OCI-LY1 (cell line): ENCODE data around the gene TICRR.
"Not testable (repeated sequence)": the region's sequence is repeated elsewhere in the genome, so short reads cannot be mapped to it uniquely, and the experiment has no call there.

Experiments
- EZH2 ChIP-seq: fragments of 200-600 bp; sonication (generic), shearing (Covaris generic); IDR thresholded peaks from 2 replicates; pipeline ENCODE4 v1.8.0; 2017; ENCODE audit warnings: borderline replicate concordance, mixed run types, mild to moderate bottlenecking, antibody characterized with exemption, low read length, moderate library complexity, mixed read lengths
- TF ChIP-seq, protein P1 (sequence below): fragments of 200-600 bp; sonication (generic), shearing (Covaris generic); IDR thresholded peaks from 2 replicates; pipeline ENCODE4 v1.5.1; 2017; ENCODE audit warnings: mild to moderate bottlenecking, antibody characterized with exemption, low read length, moderate library complexity, mixed read lengths

DNA sequence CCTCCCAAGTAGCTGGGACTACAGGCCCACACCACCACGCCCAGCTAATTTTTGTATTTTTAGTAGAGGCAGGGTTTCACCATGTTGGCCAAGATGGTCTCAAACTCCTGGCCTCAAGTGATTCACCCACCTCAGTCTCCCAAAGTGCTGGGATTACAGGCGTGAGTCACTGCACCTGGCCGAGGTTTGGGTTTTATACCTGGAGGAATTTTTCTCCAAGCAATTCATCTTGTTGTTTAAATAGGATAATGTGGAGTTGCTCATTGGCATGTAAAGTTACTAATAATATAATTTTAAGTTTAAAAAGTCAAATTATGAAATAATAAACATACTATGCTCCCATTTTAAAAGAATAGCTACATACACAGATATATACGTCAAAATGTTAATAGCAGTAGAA is 26.1 kb upstream of the TICRR start:
- TF ChIP-seq, protein P1, sequence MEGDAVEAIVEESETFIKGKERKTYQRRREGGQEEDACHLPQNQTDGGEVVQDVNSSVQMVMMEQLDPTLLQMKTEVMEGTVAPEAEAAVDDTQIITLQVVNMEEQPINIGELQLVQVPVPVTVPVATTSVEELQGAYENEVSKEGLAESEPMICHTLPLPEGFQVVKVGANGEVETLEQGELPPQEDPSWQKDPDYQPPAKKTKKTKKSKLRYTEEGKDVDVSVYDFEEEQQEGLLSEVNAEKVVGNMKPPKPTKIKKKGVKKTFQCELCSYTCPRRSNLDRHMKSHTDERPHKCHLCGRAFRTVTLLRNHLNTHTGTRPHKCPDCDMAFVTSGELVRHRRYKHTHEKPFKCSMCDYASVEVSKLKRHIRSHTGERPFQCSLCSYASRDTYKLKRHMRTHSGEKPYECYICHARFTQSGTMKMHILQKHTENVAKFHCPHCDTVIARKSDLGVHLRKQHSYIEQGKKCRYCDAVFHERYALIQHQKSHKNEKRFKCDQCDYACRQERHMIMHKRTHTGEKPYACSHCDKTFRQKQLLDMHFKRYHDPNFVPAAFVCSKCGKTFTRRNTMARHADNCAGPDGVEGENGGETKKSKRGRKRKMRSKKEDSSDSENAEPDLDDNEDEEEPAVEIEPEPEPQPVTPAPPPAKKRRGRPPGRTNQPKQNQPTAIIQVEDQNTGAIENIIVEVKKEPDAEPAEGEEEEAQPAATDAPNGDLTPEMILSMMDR: not testable (repeated sequence)
- not testable (repeated sequence) for TF ChIP-seq EZH2
